Peyer's patch (tissue), 4 donors: ENCODE measurements around the gene B3GNT2. TPM values are rescaled to one million over a fixed set of nuclear protein-coding genes. Genes with fewer than 3 reads are reported as not detected.

ENCODE experiments used
- DNase-seq, 3 donors: peaks; one replicate each; pipeline ENCODE4 v3.0.0-alpha.2; 2017 to 2019
- H3K27ac ChIP-seq, 4 donors: fragments of 200-600 bp; sonication (generic); one replicate each; pipeline ENCODE4 v1.5.1; 2016 to 2019
- H3K27me3 ChIP-seq, 2 donors: fragments of 200-600 bp; sonication (generic); one replicate each; pipeline ENCODE4 v1.5.1; 2019
- H3K36me3 ChIP-seq, 3 donors: fragments of 200-600 bp; sonication (generic); one replicate each; pipeline ENCODE4 v1.5.1; 2016 to 2019
- H3K4me1 ChIP-seq, 4 donors: fragments of 200-600 bp; sonication (generic); one replicate each; pipeline ENCODE4 v1.5.1; 2016 to 2019
- H3K4me3 ChIP-seq, 4 donors: fragments of 200-600 bp; sonication (generic); 1 replicate in 3 of 4; 2 replicates in 1 of 4; pipeline ENCODE4 v1.5.1; 2016 to 2019; ENCODE audit warnings: mild to moderate bottlenecking in 1 of 4
- H3K9me3 ChIP-seq, 4 donors: fragments of 200-600 bp; sonication (generic); one replicate each; pipeline ENCODE4 v1.5.1; 2016 to 2019; ENCODE audit warnings: mild to moderate bottlenecking in 1 of 4
- POLR2A ChIP-seq, 2 donors: fragments of 450-650 bp; IDR thresholded peaks; one replicate each; pipeline ENCODE4 v1.5.1; 2017; ENCODE audit warnings: antibody characterized with exemption in 2 of 2, mild to moderate bottlenecking in 2 of 2, moderate library complexity in 2 of 2
- total RNA-seq, 4 donors: library from RNA; depleted of rRNA; stranded (reverse); fragments of >200 nt; gene quantifications; one replicate each; pipeline ENCODE4 v1.1.0, GENCODE V29; 2016
- TF ChIP-seq, protein P1 (sequence below), 6 experiments: fragments of 450-650 bp in 4 of 6; fragments of 200-600 bp in 2 of 6; sonication (generic) in 1 of 6; IDR thresholded peaks; one replicate each; pipeline ENCODE4 v1.5.1; 2017 to 2019; ENCODE audit warnings: antibody characterized with exemption in 6 of 6, mild to moderate bottlenecking in 3 of 6, moderate library complexity in 1 of 6

Gene B3GNT2
- total RNA-seq, 4 donors from 2014 or later, result 5.8 to 25.6 (median 18.7) TPM

DNA sequence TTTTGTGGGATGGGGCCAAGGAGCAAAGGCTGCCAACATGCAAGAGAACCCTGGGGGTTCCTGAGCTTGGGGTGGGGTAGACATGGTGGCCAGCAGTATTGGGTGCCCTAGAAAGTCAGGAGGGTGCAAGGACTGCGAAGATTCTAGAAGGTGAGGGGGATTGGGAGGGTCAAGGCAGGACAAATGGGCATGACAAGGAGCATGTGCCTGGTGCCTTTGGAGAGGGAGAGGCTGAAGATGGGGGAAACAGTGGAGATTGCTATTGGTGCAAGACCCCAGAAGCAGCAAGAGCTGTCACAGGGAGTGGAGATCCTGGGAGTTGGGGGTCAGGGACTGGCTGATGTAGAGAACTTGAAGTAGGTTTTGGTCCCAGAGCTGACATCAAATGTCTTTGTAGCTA, 7.5 kb downstream of the B3GNT2 start:
- no peaks in the 10 kb centered on the region for H3K36me3 ChIP-seq
- H3K4me3 ChIP-seq, result no peak overlapping the region
- H3K27me3 ChIP-seq, result no peaks in the 10 kb centered on the region
- DNase-seq, result no peak
- H3K9me3 ChIP-seq, result no peaks in the 10 kb centered on the region
- TF ChIP-seq POLR2A (IDR thresholded peaks at IDR 0.05), result no peak
- TF ChIP-seq, protein P1, sequence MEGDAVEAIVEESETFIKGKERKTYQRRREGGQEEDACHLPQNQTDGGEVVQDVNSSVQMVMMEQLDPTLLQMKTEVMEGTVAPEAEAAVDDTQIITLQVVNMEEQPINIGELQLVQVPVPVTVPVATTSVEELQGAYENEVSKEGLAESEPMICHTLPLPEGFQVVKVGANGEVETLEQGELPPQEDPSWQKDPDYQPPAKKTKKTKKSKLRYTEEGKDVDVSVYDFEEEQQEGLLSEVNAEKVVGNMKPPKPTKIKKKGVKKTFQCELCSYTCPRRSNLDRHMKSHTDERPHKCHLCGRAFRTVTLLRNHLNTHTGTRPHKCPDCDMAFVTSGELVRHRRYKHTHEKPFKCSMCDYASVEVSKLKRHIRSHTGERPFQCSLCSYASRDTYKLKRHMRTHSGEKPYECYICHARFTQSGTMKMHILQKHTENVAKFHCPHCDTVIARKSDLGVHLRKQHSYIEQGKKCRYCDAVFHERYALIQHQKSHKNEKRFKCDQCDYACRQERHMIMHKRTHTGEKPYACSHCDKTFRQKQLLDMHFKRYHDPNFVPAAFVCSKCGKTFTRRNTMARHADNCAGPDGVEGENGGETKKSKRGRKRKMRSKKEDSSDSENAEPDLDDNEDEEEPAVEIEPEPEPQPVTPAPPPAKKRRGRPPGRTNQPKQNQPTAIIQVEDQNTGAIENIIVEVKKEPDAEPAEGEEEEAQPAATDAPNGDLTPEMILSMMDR (IDR thresholded peaks at IDR 0.05), result no peak
- peaks cover 0 to 41% (median 8%) of the 10 kb centered on the region in 4 donors for H3K4me1 ChIP-seq
- H3K27ac ChIP-seq, result no peak overlapping the region

GRCh38 chr2:62204998-62205496, 9.1 kb downstream of the B3GNT2 start:
- Histone ChIP-seq H3K36me3 (no peaks in the 10 kb centered on the region), H3K4me1 (peaks cover 0 to 31% (median 4%) of the 10 kb centered on the region in 4 donors), H3K4me3 (no peak overlapping the region), H3K9me3 (no peaks in the 10 kb centered on the region), H3K27me3 (no peaks in the 10 kb centered on the region), H3K27ac (no peak overlapping the region)
- no peak for TF ChIP-seq POLR2A (IDR thresholded peaks at IDR 0.05)
- TF ChIP-seq, protein P1 (IDR thresholded peaks at IDR 0.05), result no peak
- DNase-seq, result no peak

DNA sequence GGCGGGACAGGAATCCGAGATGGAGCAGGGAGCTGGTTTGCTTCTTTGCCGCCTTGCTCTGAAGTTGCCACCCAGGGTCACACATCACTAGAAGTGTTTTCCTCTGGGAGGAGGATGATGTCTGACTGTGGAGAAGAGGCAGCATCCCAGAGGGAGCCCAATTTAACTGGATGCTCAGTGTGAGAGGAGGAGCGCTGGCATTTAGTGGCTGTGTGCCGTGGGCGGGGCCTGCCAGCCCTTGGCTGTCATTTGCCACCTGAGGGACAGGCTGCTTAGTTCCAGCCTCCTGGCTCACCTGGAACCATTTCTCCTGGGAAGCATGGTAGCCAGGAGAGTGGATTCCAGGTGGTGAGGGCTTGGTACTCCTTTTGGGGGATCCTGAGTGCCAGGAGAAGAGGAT, 9.6 kb downstream of the B3GNT2 start:
- no peak for DNase-seq
- Histone ChIP-seq H3K27me3 (no peaks in the 10 kb centered on the region), H3K9me3 (no peaks in the 10 kb centered on the region), H3K36me3 (no peaks in the 10 kb centered on the region), H3K4me3 (no peak overlapping the region), H3K27ac (no peak overlapping the region), H3K4me1 (peaks cover 0 to 28% (median under 1%) of the 10 kb centered on the region in 4 donors)
- no peak for TF ChIP-seq POLR2A (IDR thresholded peaks at IDR 0.05)
- TF ChIP-seq, protein P1 (IDR thresholded peaks at IDR 0.05), result no peak

GRCh38 chr2:62206024-62206423, 10.1 kb downstream of the B3GNT2 start:
- DNase-seq, result no peak
- Histone ChIP-seq H3K4me3 (no peak overlapping the region), H3K36me3 (no peaks in the 10 kb centered on the region), H3K9me3 (no peaks in the 10 kb centered on the region), H3K4me1 (peaks cover 0 to 28% (median 0%) of the 10 kb centered on the region in 4 donors), H3K27me3 (no peaks in the 10 kb centered on the region), H3K27ac (no peak overlapping the region)
- TF ChIP-seq POLR2A (IDR thresholded peaks at IDR 0.05), result no peak
- TF ChIP-seq, protein P1 (IDR thresholded peaks at IDR 0.05), result no peak

- H3K36me3 ChIP-seq, result no peaks in the 10 kb centered on the region
- H3K4me1 ChIP-seq, result peaks cover 0 to 27% (median 0%) of the 10 kb centered on the region in 4 donors
- no peaks in the 10 kb centered on the region for H3K9me3 ChIP-seq
- no peak overlapping the region for H3K4me3 ChIP-seq
- no peak for DNase-seq
- H3K27ac ChIP-seq, result no peak overlapping the region
- H3K27me3 ChIP-seq, result no peaks in the 10 kb centered on the region
- TF ChIP-seq, protein P1 (IDR thresholded peaks at IDR 0.05), result no peak
Measured at GRCh38 chr2:62207491-62207890, 11.6 kb downstream of the B3GNT2 start.
